Type B pancreatic cell (in vitro differentiated cells): ENCODE measurements around the gene AMBRA1. TPM values are rescaled to one million over a fixed set of nuclear protein-coding genes. Genes with fewer than 3 reads are reported as not detected.
A peak's percentile ranks its signal among the peaks of the same experiment; 100 is the strongest.
"Not testable (repeated sequence)": the region's sequence is repeated elsewhere in the genome, so short reads cannot be mapped to it uniquely, and the experiment has no call there.

Experiments used
- DNase-seq: peaks from one replicate; pipeline ENCODE4 v3.0.0; 2021; ENCODE audit warnings: mixed read lengths; ENCODE audit not compliant: unreplicated experiment; ENCODE audit errors: extremely low spot score
- H3K27ac Mint-ChIP-seq: 2 replicates; pipeline ENCODE4 v1.8.0; 2021; ENCODE audit warnings: mild to moderate bottlenecking, mixed read lengths
- H3K27me3 Mint-ChIP-seq: 2 replicates; pipeline ENCODE4 v1.8.0; 2021; ENCODE audit warnings: mixed read lengths
- H3K36me3 Mint-ChIP-seq: 2 replicates; pipeline ENCODE4 v1.8.0; 2021; ENCODE audit warnings: mixed read lengths
- H3K4me1 Mint-ChIP-seq: one replicate; pipeline ENCODE4 v1.8.0; 2021; ENCODE audit warnings: mixed read lengths; ENCODE audit not compliant: unreplicated experiment
- H3K4me3 Mint-ChIP-seq: 2 replicates; pipeline ENCODE4 v1.8.0; 2021; ENCODE audit warnings: mild to moderate bottlenecking, mixed read lengths
- H3K9me3 Mint-ChIP-seq: 2 replicates; pipeline ENCODE4 v1.8.0; 2021; ENCODE audit warnings: mixed read lengths
- total RNA-seq: library from RNA; stranded (reverse); gene quantifications from 2 replicates; pipeline ENCODE4 v1.2.1, GENCODE V29; 2021; ENCODE audit warnings: low replicate concordance
- TF ChIP-seq, protein P1 (sequence below): fragments of 200-600 bp; sonication (generic); conservative IDR thresholded peaks from 2 replicates; pipeline ENCODE4 v1.5.0; 2021; ENCODE audit warnings: antibody characterized with exemption, mild to moderate bottlenecking

AMBRA1 gene
- total RNA-seq, 1 donor from 2014 or later = 38.8 TPM

- H3K27ac Mint-ChIP-seq = peak overlapping the region; percentile 93
- DNase-seq = no peak
- H3K36me3 Mint-ChIP-seq = peaks cover 3% of the 10 kb centered on the region
- H3K9me3 Mint-ChIP-seq = no peaks in the 10 kb centered on the region
- H3K4me1 Mint-ChIP-seq = peaks cover 20% of the 10 kb centered on the region
- TF ChIP-seq, protein P1, sequence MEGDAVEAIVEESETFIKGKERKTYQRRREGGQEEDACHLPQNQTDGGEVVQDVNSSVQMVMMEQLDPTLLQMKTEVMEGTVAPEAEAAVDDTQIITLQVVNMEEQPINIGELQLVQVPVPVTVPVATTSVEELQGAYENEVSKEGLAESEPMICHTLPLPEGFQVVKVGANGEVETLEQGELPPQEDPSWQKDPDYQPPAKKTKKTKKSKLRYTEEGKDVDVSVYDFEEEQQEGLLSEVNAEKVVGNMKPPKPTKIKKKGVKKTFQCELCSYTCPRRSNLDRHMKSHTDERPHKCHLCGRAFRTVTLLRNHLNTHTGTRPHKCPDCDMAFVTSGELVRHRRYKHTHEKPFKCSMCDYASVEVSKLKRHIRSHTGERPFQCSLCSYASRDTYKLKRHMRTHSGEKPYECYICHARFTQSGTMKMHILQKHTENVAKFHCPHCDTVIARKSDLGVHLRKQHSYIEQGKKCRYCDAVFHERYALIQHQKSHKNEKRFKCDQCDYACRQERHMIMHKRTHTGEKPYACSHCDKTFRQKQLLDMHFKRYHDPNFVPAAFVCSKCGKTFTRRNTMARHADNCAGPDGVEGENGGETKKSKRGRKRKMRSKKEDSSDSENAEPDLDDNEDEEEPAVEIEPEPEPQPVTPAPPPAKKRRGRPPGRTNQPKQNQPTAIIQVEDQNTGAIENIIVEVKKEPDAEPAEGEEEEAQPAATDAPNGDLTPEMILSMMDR = no peak
- H3K4me3 Mint-ChIP-seq = peak overlapping the region; percentile 97
- H3K27me3 Mint-ChIP-seq = no peaks in the 10 kb centered on the region
Measured at GRCh38 chr11:46594374-46594700, 514 bp upstream of the AMBRA1 start.

GRCh38 chr11:46590740-46591605 is 2.9 kb downstream of the AMBRA1 start:
- TF ChIP-seq, protein P1 = no peak
- peak overlapping the region; percentile 65 for H3K4me3 Mint-ChIP-seq
- no peaks in the 10 kb centered on the region for H3K27me3 Mint-ChIP-seq
- peak overlapping the region; percentile 27 for H3K27ac Mint-ChIP-seq
- DNase-seq = no peak
- H3K9me3 Mint-ChIP-seq = no peaks in the 10 kb centered on the region
- peaks cover 7% of the 10 kb centered on the region for H3K36me3 Mint-ChIP-seq
- H3K4me1 Mint-ChIP-seq = peaks cover 27% of the 10 kb centered on the region

DNA sequence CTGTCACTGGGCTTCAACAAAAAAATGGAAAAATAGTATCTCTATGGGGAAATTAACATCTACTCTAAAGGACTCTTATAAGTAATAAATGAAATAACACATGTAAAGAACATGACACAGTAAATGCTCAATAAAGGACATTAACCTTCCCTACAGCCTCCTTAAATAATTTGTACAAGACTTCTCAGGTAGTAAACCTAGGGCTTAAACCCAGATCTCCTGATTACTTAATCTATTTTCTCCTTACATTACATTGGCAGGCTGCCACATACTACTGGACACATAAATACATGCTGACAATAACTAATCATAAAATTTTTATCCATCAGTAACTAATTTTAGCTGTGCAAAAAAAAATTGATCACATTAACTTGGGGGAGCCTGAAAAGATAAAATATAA is 4.9 kb downstream of the AMBRA1 start:
- Mint-ChIP-seq H3K4me1 (peaks cover 22% of the 10 kb centered on the region), H3K27ac (no peak overlapping the region), H3K36me3 (peaks cover 7% of the 10 kb centered on the region), H3K4me3 (no peak overlapping the region), H3K9me3 (no peaks in the 10 kb centered on the region), H3K27me3 (no peaks in the 10 kb centered on the region)
- DNase-seq = no peak
- TF ChIP-seq, protein P1 = no peak

- H3K36me3 Mint-ChIP-seq = peaks cover 7% of the 10 kb centered on the region
- no peaks in the 10 kb centered on the region for H3K27me3 Mint-ChIP-seq
- no peak overlapping the region for H3K4me3 Mint-ChIP-seq
- H3K27ac Mint-ChIP-seq = no peak overlapping the region
- H3K9me3 Mint-ChIP-seq = no peaks in the 10 kb centered on the region
- TF ChIP-seq, protein P1 = no peak
- peaks cover 19% of the 10 kb centered on the region for H3K4me1 Mint-ChIP-seq
- no peak for DNase-seq
Measured at GRCh38 chr11:46588131-46588530, 5.7 kb downstream of the AMBRA1 start.

DNA sequence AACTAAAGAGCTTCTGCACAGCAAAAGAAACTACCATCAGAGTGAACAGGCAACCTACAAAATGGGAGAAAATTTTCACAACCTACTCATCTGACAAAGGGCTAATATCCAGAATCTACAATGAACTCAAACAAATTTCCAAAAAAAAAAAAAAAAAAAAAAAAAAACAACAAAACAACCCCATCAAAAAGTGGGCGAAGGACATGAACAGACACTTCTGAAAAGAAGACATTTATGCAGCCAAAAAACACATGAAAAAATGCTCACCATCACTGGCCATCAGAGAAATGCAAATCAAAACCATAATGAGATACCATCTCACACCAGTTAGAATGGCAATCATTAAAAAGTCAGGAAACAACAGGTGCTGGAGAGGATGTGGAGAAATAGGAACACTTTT is 10.3 kb downstream of the AMBRA1 start:
- not testable (repeated sequence) for H3K27me3 Mint-ChIP-seq, H3K27ac Mint-ChIP-seq, DNase-seq, H3K4me3 Mint-ChIP-seq, H3K4me1 Mint-ChIP-seq, H3K9me3 Mint-ChIP-seq
- H3K36me3 Mint-ChIP-seq = peaks cover 18% of the 10 kb centered on the region

- H3K36me3 Mint-ChIP-seq = peaks cover 18% of the 10 kb centered on the region
- TF ChIP-seq, protein P1 = no peak
- DNase-seq = no peak
- H3K4me3 Mint-ChIP-seq = no peak overlapping the region
- peaks cover 5% of the 10 kb centered on the region for H3K4me1 Mint-ChIP-seq
- no peaks in the 10 kb centered on the region for H3K27me3 Mint-ChIP-seq
- no peak overlapping the region for H3K27ac Mint-ChIP-seq
- H3K9me3 Mint-ChIP-seq = peaks cover 4% of the 10 kb centered on the region
Measured at GRCh38 chr11:46582588-46582987, 11.2 kb downstream of the AMBRA1 start.
